CD4-positive, alpha-beta T cell treated with Interferon alpha-2 for 1 hour (primary cell): ENCODE results near the gene PRSS21.

ENCODE experiments used
- DNase-seq, 2 donors: peaks; one replicate each; pipeline ENCODE4 v3.0.0-alpha.2; 2020 to 2022

Gene PRSS21

GRCh38 chr16:2779978-2780898 is 36.8 kb upstream of the PRSS21 start:
- no peak for DNase-seq

DNA sequence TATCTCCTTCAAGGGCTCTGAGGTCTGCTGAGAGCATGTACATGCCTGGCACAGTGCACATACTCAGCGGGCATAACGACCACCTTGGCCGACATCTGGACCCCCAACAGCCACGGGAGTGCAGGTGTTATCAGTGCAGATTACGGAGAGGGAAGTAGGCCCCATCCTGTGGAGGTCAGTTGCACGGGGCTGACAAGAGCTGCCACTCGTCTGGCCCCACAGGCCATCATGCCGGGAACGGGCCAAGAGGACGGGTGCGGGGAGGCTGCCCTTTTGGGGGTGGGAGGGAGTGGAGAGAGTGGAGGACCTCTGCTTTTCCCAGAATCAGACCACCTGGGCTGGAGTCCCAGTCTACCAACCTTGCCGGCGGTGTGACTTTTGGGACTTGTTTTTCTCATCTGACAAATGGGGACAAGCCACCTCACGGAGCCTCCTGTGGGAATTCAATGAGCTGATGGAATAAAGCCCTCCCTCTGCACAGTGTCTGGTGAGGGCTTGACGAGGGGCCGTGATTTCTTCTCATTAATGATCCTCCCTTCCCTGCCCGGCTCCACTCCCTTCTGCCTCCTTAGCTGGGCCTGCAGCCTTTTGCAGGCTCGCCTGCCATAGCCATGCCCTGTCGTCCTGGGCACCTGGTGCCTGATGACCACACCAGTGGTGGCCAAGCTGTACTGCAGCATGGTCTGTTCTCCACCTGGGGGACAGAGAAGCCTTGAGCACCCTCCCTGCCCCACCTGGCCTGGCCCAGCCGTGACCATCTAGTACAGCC is 34.3 kb upstream of the PRSS21 start:
- DNase-seq, result no peak

DNA sequence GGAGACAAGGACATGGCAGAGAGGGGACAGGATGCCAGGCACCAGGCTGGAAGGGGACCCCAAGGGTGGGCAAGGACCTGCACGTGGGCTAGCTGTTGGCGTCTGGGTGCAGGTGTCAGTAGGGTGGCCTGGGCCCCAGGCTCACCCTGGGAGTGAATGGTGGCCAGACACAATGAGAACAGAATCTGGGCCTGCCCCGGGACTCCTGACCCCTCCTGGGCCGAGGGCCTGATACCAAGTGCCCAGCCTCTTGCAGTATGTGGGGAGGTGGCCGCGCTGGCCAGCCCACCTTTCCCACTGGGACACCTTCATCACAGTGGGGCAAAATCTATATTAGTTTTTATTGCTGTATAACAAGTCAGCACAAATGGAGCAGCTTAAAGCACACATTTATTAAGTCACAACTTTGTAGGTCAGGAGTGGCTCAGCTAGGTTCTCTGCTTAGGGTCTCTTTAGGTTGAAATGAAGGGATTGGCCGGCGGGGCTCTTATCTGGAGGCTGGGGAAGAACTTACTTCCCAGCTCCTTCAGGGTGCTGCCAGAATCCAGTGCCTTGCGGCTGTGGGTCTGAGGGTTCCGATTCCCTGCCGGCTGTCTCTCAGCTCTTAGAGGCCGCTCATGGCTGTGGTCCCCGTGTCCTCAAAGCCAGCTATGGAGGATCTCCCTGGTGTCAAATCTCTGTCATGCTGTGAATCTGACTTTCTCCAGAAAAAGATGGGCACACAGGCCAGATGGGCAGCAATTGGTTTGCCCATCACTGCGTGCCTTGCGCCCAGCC is 33.3 kb upstream of the PRSS21 start:
- DNase-seq, result no peak

GRCh38 chr16:2784358-2785100 is 32.5 kb upstream of the PRSS21 start:
- no peak for DNase-seq

DNA sequence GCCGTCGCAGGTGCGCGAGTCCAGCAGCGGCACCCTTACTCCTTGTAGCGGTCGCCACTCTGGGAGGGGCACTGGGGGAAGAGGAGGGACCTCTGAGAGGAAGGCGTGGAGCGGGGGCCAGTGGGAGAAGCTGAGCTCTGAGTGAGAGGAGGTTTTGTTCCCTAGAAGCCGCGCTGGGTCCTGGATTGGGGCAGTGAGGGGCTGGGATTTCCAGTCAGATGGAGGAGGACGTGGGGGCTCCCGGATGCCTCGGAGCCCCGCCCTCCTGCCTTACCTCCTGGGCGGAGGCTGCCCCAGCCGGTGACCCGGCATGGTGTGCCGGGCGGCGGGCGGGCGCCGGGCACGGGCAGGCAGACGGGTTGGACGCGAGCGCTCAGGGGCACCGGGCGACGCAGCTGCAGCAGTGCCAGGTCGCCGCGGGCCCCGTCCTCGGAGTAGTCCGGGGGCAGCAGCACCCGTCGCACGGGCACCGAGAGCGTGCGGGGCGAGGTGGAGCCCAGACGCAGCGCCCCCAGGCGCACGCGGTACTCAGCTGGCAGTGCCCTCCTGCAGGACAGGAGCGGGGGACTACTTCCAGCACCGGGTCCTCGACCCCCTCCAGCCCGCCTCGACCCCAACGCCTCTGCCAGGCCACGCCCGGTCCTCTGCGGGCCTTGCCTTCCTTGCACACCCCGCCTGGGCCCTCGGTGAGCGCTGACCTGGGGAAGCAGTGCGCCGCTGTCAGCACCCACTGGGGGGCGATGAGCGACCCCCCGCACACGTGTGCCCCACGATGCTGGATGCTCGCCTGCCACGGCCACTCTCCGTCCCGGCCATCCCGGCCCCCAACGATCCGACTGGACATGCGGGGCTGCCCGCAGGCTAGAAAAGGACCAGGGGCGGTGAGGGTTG is 31.7 kb upstream of the PRSS21 start:
- peak in 1 of 2 donors; percentile 39 for DNase-seq

GRCh38 chr16:2786061-2786825 is 30.8 kb upstream of the PRSS21 start:
- DNase-seq, result no peak

GRCh38 chr16:2786826-2787151 is 30.2 kb upstream of the PRSS21 start:
- no peak for DNase-seq

- no peak for DNase-seq
These were observed 29.6 kb upstream of the PRSS21 start, which contains the start of gene PRSS33 for GRCh38 chr16:2787406-2787805. TSS of gene PRSS33 (minus strand) at chr16:2787560. CDS start at chr16:2786547, 1,013 bp downstream.

- DNase-seq, result no peak
These were observed 29.1 kb upstream of the PRSS21 start for GRCh38 chr16:2787961-2788360.

DNA sequence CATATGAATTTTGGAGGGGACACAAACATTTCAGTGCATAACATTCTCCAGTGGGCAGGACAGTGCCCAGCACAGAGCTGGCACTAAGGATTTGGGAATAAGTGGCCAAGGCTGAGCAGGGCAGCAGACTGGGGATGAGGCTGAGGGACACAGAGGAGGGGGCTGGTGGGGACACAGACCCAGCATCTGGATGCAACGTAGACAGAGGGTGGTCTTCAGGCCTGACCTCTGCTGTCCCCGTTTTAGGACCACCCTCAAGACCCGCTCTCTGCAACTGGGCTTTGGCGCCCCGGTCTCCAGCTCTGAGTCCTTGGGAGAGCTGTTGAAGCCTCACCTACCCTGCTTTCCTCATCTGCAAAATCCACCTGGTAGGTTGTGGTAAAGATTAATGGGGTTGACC is 26.4 kb upstream of the PRSS21 start:
- DNase-seq, result no peak

GRCh38 chr16:2791174-2791573 is 25.9 kb upstream of the PRSS21 start:
- DNase-seq, result no peak

GRCh38 chr16:2792940-2793339 is 24.1 kb upstream of the PRSS21 start:
- DNase-seq, result no peak

DNA sequence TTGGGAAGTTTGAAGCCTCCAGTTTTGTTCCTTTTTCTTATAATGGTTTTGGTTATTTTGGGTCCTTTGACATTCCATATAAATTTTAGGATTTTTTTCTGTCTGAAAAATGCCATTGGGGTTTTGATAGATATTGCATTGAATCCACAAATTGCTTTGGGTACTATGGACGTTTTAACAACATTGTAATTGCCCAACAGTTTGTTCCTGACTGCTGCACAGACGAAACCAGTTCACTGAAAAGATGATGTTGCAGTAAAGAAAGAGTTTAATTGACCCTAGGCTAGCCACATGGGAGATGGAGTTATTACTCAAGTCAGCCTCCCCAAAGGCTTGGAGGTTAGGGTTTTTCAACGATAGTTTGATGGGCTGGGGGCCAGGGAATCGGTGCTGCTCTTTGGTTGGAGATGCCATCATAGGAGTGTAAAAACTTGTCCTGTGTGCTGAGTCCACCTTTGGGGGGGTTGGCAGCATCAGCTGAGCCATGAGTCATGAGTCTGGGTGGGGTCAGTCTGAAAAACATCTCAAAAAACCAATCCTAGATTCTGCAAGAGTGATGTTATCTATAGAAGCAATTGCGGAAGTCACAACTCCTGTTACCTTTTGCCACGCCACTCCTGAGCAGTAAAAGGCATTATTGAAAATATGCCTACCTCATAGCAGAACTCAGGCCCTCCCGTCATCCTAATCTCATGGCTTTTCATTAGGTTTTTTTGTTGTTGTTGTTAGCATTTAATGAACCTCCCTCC is 21.5 kb upstream of the PRSS21 start:
- no peak for DNase-seq

DNA sequence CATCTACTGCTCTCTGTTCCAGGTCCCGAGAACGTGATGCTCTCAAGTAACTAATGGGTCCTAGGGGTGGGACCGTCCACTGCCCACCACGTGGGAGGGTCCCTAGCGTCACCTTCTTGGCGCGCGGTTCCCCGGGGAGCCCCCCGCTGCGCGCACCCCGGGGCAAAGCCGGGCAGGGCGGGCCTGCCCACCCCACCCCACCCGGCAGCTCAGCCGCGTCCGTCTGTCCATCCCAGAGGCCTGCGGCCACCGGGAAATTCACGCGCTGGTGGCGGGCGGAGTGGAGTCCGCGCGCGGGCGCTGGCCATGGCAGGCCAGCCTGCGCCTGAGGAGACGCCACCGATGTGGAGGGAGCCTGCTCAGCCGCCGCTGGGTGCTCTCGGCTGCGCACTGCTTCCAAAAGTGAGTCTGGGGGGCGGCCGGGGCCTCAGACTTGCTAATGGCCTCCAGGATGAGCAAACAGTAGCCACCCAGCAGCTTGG is 18.3 kb upstream of the PRSS21 start:
- no peak for DNase-seq

GRCh38 chr16:2799205-2799858 is 17.7 kb upstream of the PRSS21 start:
- DNase-seq, result no peak

GRCh38 chr16:2799859-2800226 is 17.2 kb upstream of the PRSS21 start:
- no peak for DNase-seq

- DNase-seq, result no peak
These were observed 13.4 kb upstream of the PRSS21 start for GRCh38 chr16:2803545-2804195.

- no peak for DNase-seq
These were observed 12.3 kb upstream of the PRSS21 start for GRCh38 chr16:2804728-2805127.

DNA sequence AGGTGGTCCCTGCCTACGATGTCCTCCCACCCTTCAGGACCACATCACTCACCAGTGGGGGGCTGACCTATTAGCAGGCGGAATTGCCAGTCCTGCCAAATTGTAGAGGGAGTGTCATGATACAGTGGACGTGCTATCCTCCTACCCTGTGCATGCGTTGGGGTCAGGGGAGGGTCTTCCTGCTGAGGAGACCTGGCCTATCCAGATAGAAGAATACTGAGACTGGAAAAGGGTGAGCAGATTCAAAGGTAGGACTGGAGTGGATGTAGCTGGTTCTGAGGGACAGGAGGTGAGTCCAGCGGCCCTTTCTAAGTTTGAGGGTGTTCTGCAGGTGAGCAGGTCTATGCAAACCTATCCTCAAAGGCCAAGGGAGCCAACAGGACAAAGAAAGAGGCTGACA is 10.8 kb upstream of the PRSS21 start:
- DNase-seq, result no peak
